Activated CD4-positive, alpha-beta T cell treated with anti-CD3 and anti-CD28 coated beads, Interleukin-2, amount 50 U/mL, for 48 hours (primary cell): Measurements from ENCODE around the gene PPFIBP2.

Experiments
- DNase-seq, 2 experiments: peaks; one replicate each; pipeline ENCODE4 v3.0.0-alpha.2; 2020

Gene PPFIBP2

GRCh38 chr11:7558046-7558445, 44.2 kb downstream of the PPFIBP2 start:
- DNase-seq: no peak

GRCh38 chr11:7559398-7560283, 45.8 kb downstream of the PPFIBP2 start:
- no peak for DNase-seq

GRCh38 chr11:7561562-7561961, 47.8 kb downstream of the PPFIBP2 start:
- DNase-seq: no peak

- no peak for DNase-seq
These were observed 49.5 kb downstream of the PPFIBP2 start for GRCh38 chr11:7563281-7563680.

GRCh38 chr11:7564803-7565202, 51.0 kb downstream of the PPFIBP2 start:
- DNase-seq: no peak

- DNase-seq: no peak
These were observed 53.5 kb downstream of the PPFIBP2 start for GRCh38 chr11:7567311-7567710.

- no peak for DNase-seq
These were observed 55.2 kb downstream of the PPFIBP2 start for GRCh38 chr11:7569044-7569443.

- DNase-seq: no peak
These were observed 56.4 kb downstream of the PPFIBP2 start for GRCh38 chr11:7570241-7570640.

- no peak for DNase-seq
These were observed 57.2 kb downstream of the PPFIBP2 start for GRCh38 chr11:7570938-7571521.

- DNase-seq: peak; percentile 31 to 46
These were observed 57.8 kb downstream of the PPFIBP2 start for GRCh38 chr11:7571640-7572000.

- no peak for DNase-seq
These were observed 58.4 kb downstream of the PPFIBP2 start for GRCh38 chr11:7572001-7572712.

GRCh38 chr11:7573193-7573557, 59.4 kb downstream of the PPFIBP2 start:
- no peak for DNase-seq

GRCh38 chr11:7573558-7574296, 59.9 kb downstream of the PPFIBP2 start:
- no peak for DNase-seq

GRCh38 chr11:7574491-7575130, 60.8 kb downstream of the PPFIBP2 start:
- DNase-seq: no peak

- DNase-seq: peak; percentile 29 to 48
These were observed 62.3 kb downstream of the PPFIBP2 start for GRCh38 chr11:7575841-7576725.

- no peak for DNase-seq
These were observed 63.0 kb downstream of the PPFIBP2 start for GRCh38 chr11:7576726-7577290.

GRCh38 chr11:7577291-7578190, 63.7 kb downstream of the PPFIBP2 start:
- no peak for DNase-seq

- no peak for DNase-seq
These were observed 64.6 kb downstream of the PPFIBP2 start for GRCh38 chr11:7578276-7578955.

GRCh38 chr11:7579361-7579791, 65.6 kb downstream of the PPFIBP2 start:
- no peak for DNase-seq
